Upper lobe of left lung (tissue), 4 donors: ENCODE results near the gene CYGB.

Source experiments
- CTCF ChIP-seq, 6 experiments: fragments of 450-650 bp in 4 of 6; fragments of 200-600 bp in 2 of 6; sonication (generic) in 2 of 6; IDR thresholded peaks; one replicate each; pipeline ENCODE4 v1.5.1; 2016 to 2019; ENCODE audit warnings: antibody characterized with exemption in 6 of 6
- POLR2A ChIP-seq, 4 donors: fragments of 450-650 bp; IDR thresholded peaks; one replicate each; pipeline ENCODE4 v1.5.1; 2016 to 2017; ENCODE audit warnings: antibody characterized with exemption in 4 of 4, mild to moderate bottlenecking in 2 of 4

GRCh38 chr17:76543482-76543825, 5.9 kb upstream of the CYGB start:
- TF ChIP-seq CTCF (IDR thresholded peaks at IDR 0.05) (no peak), POLR2A (IDR thresholded peaks at IDR 0.05) (no peak)
